ENCODE data around the gene TOX2. TPM values are rescaled to one million over a fixed set of nuclear protein-coding genes. Genes with fewer than 3 reads are reported as not detected.

TOX2 gene
- total RNA-seq, 2 experiments from 2014 or later = 1.5 to 1.7 TPM

GRCh38 chr20:43916073-43916880, 1.6 kb downstream of the TOX2 start:
- intact Hi-C loops (cut with micrococcal nuclease) = no loop called here
- ATAC-seq (peak; percentile 60), DNase-seq (peak; percentile 53)
- TF ChIP-seq, protein P1, sequence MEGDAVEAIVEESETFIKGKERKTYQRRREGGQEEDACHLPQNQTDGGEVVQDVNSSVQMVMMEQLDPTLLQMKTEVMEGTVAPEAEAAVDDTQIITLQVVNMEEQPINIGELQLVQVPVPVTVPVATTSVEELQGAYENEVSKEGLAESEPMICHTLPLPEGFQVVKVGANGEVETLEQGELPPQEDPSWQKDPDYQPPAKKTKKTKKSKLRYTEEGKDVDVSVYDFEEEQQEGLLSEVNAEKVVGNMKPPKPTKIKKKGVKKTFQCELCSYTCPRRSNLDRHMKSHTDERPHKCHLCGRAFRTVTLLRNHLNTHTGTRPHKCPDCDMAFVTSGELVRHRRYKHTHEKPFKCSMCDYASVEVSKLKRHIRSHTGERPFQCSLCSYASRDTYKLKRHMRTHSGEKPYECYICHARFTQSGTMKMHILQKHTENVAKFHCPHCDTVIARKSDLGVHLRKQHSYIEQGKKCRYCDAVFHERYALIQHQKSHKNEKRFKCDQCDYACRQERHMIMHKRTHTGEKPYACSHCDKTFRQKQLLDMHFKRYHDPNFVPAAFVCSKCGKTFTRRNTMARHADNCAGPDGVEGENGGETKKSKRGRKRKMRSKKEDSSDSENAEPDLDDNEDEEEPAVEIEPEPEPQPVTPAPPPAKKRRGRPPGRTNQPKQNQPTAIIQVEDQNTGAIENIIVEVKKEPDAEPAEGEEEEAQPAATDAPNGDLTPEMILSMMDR (IDR thresholded peaks at IDR 0.05) = no peak
- Mint-ChIP-seq H3K27me3 (peaks cover 66% of the 10 kb centered on the region), H3K27ac (peak overlapping the region; percentile 39), H3K4me3 (peak overlapping the region; percentile 62), H3K4me1 (ENCODE audit: low read depth) (peaks cover 19% of the 10 kb centered on the region), H3K9me3 (peaks cover 8% of the 10 kb centered on the region), H3K36me3 (ENCODE audit: low read depth) (peaks cover 2% of the 10 kb centered on the region)
- POLR2A ChIA-PET = interaction anchor here (0.6 kb wide), 1 partner anchor 326 kb away, joined by 3 read pairs; no protein-coding TSS in a partner anchor
- CTCF ChIA-PET = interaction anchor here (0.6 kb wide), 1 partner anchor 166 kb away, joined by 3 read pairs; no protein-coding TSS in a partner anchor

DNA sequence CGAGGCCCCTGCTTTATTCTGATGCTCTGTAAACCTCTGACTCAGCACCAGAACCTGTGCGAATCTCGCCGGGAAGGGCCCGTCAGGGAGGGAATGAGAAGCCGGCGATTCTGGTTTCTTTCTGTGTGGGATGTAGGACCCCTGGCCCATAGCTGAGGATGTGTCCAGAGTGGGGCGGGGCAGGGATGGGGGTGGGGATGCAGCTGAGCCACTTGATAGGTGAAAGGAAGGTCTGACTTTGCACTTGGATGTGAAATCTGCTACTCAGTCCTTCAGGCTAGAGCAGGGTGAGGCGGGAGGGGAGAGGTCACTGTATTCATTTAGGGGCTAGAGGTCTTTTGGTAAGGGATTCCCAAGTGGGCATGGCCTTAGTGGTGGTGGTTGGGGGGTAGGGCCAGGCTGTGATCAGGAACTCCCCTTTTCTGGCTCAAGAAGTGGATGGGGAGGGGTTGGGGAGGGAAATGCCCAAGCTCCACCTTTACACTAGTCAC, 2.3 kb downstream of the TOX2 start:
- intact Hi-C loops (cut with micrococcal nuclease) = no loop called here
- TF ChIP-seq, protein P1 (IDR thresholded peaks at IDR 0.05) = no peak
- Mint-ChIP-seq H3K27ac (no peak overlapping the region), H3K27me3 (peaks cover 71% of the 10 kb centered on the region), H3K36me3 (ENCODE audit: low read depth) (peaks cover 2% of the 10 kb centered on the region), H3K4me3 (peak overlapping the region; percentile 34), H3K4me1 (ENCODE audit: low read depth) (peaks cover 24% of the 10 kb centered on the region), H3K9me3 (peaks cover 8% of the 10 kb centered on the region)
- ATAC-seq (peak; percentile 41), DNase-seq (peak; percentile 37)
- ChIA-PET CTCF (interaction anchor here (0.6 kb wide), 1 partner anchor 167 kb away, joined by 3 read pairs; no protein-coding TSS in a partner anchor), POLR2A (no interaction called here)

- no peak for DNase-seq
- TF ChIP-seq, protein P1 (IDR thresholded peaks at IDR 0.05) = no peak
- H3K9me3 Mint-ChIP-seq = peaks cover 6% of the 10 kb centered on the region
- intact Hi-C loops (cut with micrococcal nuclease) = no loop called here
- ATAC-seq = no peak
- peaks cover 2% of the 10 kb centered on the region for H3K36me3 Mint-ChIP-seq (ENCODE audit: low read depth)
- no peak overlapping the region for H3K4me3 Mint-ChIP-seq
- peaks cover 72% of the 10 kb centered on the region for H3K27me3 Mint-ChIP-seq
- peaks cover 24% of the 10 kb centered on the region for H3K4me1 Mint-ChIP-seq (ENCODE audit: low read depth)
- no peak overlapping the region for H3K27ac Mint-ChIP-seq
- ChIA-PET POLR2A (no interaction called here), CTCF (no interaction called here)
These were observed 2.7 kb downstream of the TOX2 start for GRCh38 chr20:43917380-43917779.

DNA sequence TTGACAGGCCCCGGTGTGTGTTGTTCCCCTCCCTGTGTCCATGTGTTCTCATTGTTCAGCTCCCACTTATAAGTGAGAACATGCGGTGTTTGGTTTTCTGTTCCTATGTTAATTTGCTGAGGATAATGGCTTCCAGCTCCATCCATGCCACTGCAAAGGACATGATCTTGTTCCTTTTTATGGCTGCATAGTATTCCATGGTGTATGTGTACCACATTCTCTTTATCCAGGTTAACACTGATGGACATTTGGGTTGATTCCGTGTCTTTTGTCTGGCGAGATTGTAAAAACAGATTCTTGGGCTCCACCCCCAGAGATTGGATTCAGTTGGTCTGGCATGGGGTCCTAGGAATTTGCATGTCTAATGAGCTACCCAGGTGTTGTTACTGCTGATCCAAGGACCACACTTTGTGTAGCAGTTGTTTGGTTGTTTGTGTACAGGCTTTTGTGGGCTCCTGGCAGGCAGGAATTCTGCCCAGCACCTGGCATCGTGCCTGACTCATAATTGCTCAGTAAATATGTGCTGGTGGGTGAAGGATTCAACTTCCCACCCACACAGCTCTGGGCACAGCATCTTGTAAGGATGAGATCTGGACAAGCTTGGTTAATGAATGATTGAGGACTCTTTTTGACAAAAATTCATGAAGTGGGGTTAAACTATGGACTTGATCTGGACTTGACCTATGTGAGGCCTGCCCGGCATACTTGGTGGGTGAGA, 5.2 kb downstream of the TOX2 start:
- POLR2A ChIA-PET = interaction anchor here (0.6 to 1.1 kb wide), 2 partner anchors 46 to 63 kb away, joined by 3 read pairs; no protein-coding TSS in a partner anchor
- peaks cover 70% of the 10 kb centered on the region for H3K27me3 Mint-ChIP-seq

More for the DNA sequence above, 5.2 kb downstream of the TOX2 start:
- no peak for DNase-seq
- no peaks in the 10 kb centered on the region for H3K9me3 Mint-ChIP-seq
- H3K4me1 Mint-ChIP-seq (ENCODE audit: low read depth) = peaks cover 42% of the 10 kb centered on the region
- no peak overlapping the region for H3K4me3 Mint-ChIP-seq
- H3K27ac Mint-ChIP-seq = no peak overlapping the region
- TF ChIP-seq, protein P1 (IDR thresholded peaks at IDR 0.05) = no peak
- no peaks in the 10 kb centered on the region for H3K36me3 Mint-ChIP-seq (ENCODE audit: low read depth)
- CTCF ChIA-PET = interaction anchor here (0.6 kb wide), 1 partner anchor 63 kb away, joined by 3 read pairs; no protein-coding TSS in a partner anchor
- ATAC-seq = no peak
- intact Hi-C loops (cut with micrococcal nuclease) = no loop called here

All from activated CD8-positive, alpha-beta T cell treated with anti-CD3 and anti-CD28 coated beads for 36 hours (primary cell).